Activated naive CD8-positive, alpha-beta T cell treated with anti-CD3 and anti-CD28 coated beads for 36 hours (primary cell): ENCODE results near the gene C19orf73. TPM values are rescaled to one million over a fixed set of nuclear protein-coding genes. Genes with fewer than 3 reads are reported as not detected.
"Not testable (repeated sequence)": the region's sequence is repeated elsewhere in the genome, so short reads cannot be mapped to it uniquely, and the experiment has no call there.

Experiments used
- DNase-seq: peaks from one replicate; pipeline ENCODE4 v3.0.0; 2021
- H3K27ac Mint-ChIP-seq: one replicate; pipeline ENCODE4 v1.8.0; 2022; ENCODE audit warnings: mild to moderate bottlenecking, moderate library complexity, mixed read lengths
- H3K27me3 Mint-ChIP-seq: one replicate; pipeline ENCODE4 v1.8.0; 2022; ENCODE audit warnings: mild to moderate bottlenecking, mixed read lengths
- H3K36me3 Mint-ChIP-seq: one replicate; pipeline ENCODE4 v1.8.0; 2021; ENCODE audit warnings: mild to moderate bottlenecking, mixed read lengths
- H3K4me1 Mint-ChIP-seq: one replicate; pipeline ENCODE4 v1.8.0; 2021; ENCODE audit warnings: mixed read lengths
- H3K4me3 Mint-ChIP-seq: one replicate; pipeline ENCODE4 v1.8.0; 2022; ENCODE audit warnings: mild to moderate bottlenecking, moderate library complexity, mixed read lengths
- H3K9me3 Mint-ChIP-seq: one replicate; pipeline ENCODE4 v1.8.0; 2022; ENCODE audit warnings: mixed read lengths
- total RNA-seq, 2 experiments: library from RNA; stranded (reverse); gene quantifications; one replicate each; pipeline ENCODE4 v1.2.3, GENCODE V29; 2021

The C19orf73 gene
- total RNA-seq, 2 experiments from 2014 or later: 1.0 to 1.3 TPM

- Mint-ChIP-seq H3K27me3 (peaks cover 95% of the 10 kb centered on the region), H3K9me3 (peaks cover 2% of the 10 kb centered on the region), H3K4me3 (no peak overlapping the region), H3K27ac (no peak overlapping the region), H3K36me3 (peaks cover 3% of the 10 kb centered on the region), H3K4me1 (peaks cover 14% of the 10 kb centered on the region)
- DNase-seq: peak; percentile 46
Observed at GRCh38 chr19:49151267-49152118, 32.5 kb upstream of the C19orf73 start.

- H3K4me3 Mint-ChIP-seq: peak overlapping the region; percentile 18
- H3K4me1 Mint-ChIP-seq: peaks cover 17% of the 10 kb centered on the region
- peaks cover 3% of the 10 kb centered on the region for H3K36me3 Mint-ChIP-seq
- peaks cover 2% of the 10 kb centered on the region for H3K9me3 Mint-ChIP-seq
- H3K27me3 Mint-ChIP-seq: peaks cover 94% of the 10 kb centered on the region
- DNase-seq: no peak
- H3K27ac Mint-ChIP-seq: no peak overlapping the region
Observed at GRCh38 chr19:49150944-49151243, 32.0 kb upstream of the C19orf73 start.

- Mint-ChIP-seq H3K4me1 (peaks cover 22% of the 10 kb centered on the region), H3K9me3 (peaks cover 2% of the 10 kb centered on the region), H3K4me3 (peak overlapping the region; percentile 79), H3K36me3 (peaks cover 3% of the 10 kb centered on the region), H3K27me3 (peaks cover 94% of the 10 kb centered on the region), H3K27ac (no peak overlapping the region)
- DNase-seq: no peak
Observed at GRCh38 chr19:49150106-49150943, 31.4 kb upstream of the C19orf73 start.

GRCh38 chr19:49149652-49150105 is 30.7 kb upstream of the C19orf73 start:
- Mint-ChIP-seq H3K4me3 (peak overlapping the region; percentile 79), H3K27me3 (peaks cover 91% of the 10 kb centered on the region), H3K27ac (no peak overlapping the region), H3K9me3 (peaks cover 2% of the 10 kb centered on the region), H3K36me3 (peaks cover 3% of the 10 kb centered on the region), H3K4me1 (peaks cover 24% of the 10 kb centered on the region)
- DNase-seq: no peak

GRCh38 chr19:49148784-49149651 is 30.1 kb upstream of the C19orf73 start:
- H3K4me1 Mint-ChIP-seq: peaks cover 24% of the 10 kb centered on the region
- no peak overlapping the region for H3K27ac Mint-ChIP-seq
- peaks cover 3% of the 10 kb centered on the region for H3K36me3 Mint-ChIP-seq
- peak overlapping the region; percentile 51 for H3K4me3 Mint-ChIP-seq
- peaks cover 2% of the 10 kb centered on the region for H3K9me3 Mint-ChIP-seq
- peak; percentile 84 for DNase-seq
- peaks cover 88% of the 10 kb centered on the region for H3K27me3 Mint-ChIP-seq

GRCh38 chr19:49148044-49148682 is 29.2 kb upstream of the C19orf73 start:
- no peak for DNase-seq
- H3K4me3 Mint-ChIP-seq: no peak overlapping the region
- H3K27me3 Mint-ChIP-seq: peaks cover 83% of the 10 kb centered on the region
- H3K9me3 Mint-ChIP-seq: peaks cover 2% of the 10 kb centered on the region
- H3K4me1 Mint-ChIP-seq: peaks cover 24% of the 10 kb centered on the region
- no peak overlapping the region for H3K27ac Mint-ChIP-seq
- H3K36me3 Mint-ChIP-seq: peaks cover 3% of the 10 kb centered on the region

- Mint-ChIP-seq H3K27me3 (peaks cover 76% of the 10 kb centered on the region), H3K4me1 (peaks cover 28% of the 10 kb centered on the region)
- not testable (repeated sequence) for H3K36me3 Mint-ChIP-seq, H3K9me3 Mint-ChIP-seq, H3K27ac Mint-ChIP-seq, DNase-seq, H3K4me3 Mint-ChIP-seq
Observed at GRCh38 chr19:49146408-49146770, 27.4 kb upstream of the C19orf73 start.

- Mint-ChIP-seq H3K4me1 (peaks cover 26% of the 10 kb centered on the region), H3K4me3 (peak overlapping the region; percentile 65), H3K36me3 (peaks cover 5% of the 10 kb centered on the region), H3K27me3 (peaks cover 72% of the 10 kb centered on the region), H3K27ac (peak overlapping the region; percentile 59), H3K9me3 (no peaks in the 10 kb centered on the region)
- peak; percentile 78 for DNase-seq
Observed at GRCh38 chr19:49145573-49146407, 26.8 kb upstream of the C19orf73 start.

- Mint-ChIP-seq H3K27me3 (peaks cover 46% of the 10 kb centered on the region), H3K36me3 (peaks cover 1% of the 10 kb centered on the region), H3K9me3 (no peaks in the 10 kb centered on the region), H3K4me3 (peak overlapping the region; percentile 81), H3K4me1 (peaks cover 17% of the 10 kb centered on the region), H3K27ac (no peak overlapping the region)
- DNase-seq: peak; percentile 84
Observed at GRCh38 chr19:49142866-49143335, 24.0 kb upstream of the C19orf73 start.

- Mint-ChIP-seq H3K9me3 (no peaks in the 10 kb centered on the region), H3K4me1 (peaks cover 17% of the 10 kb centered on the region), H3K27ac (no peak overlapping the region), H3K27me3 (peaks cover 30% of the 10 kb centered on the region), H3K36me3 (peaks cover 1% of the 10 kb centered on the region), H3K4me3 (no peak overlapping the region)
- no peak for DNase-seq
Observed at GRCh38 chr19:49141352-49141751, 22.4 kb upstream of the C19orf73 start.

- Mint-ChIP-seq H3K9me3 (no peaks in the 10 kb centered on the region), H3K4me3 (no peak overlapping the region), H3K36me3 (peaks cover 1% of the 10 kb centered on the region), H3K4me1 (peaks cover 15% of the 10 kb centered on the region), H3K27me3 (peaks cover 27% of the 10 kb centered on the region), H3K27ac (no peak overlapping the region)
- DNase-seq: no peak
Observed at GRCh38 chr19:49140951-49141350, 22.0 kb upstream of the C19orf73 start.

GRCh38 chr19:49136771-49137171 is 17.8 kb upstream of the C19orf73 start:
- H3K27ac Mint-ChIP-seq: no peak overlapping the region
- peaks cover 19% of the 10 kb centered on the region for H3K27me3 Mint-ChIP-seq
- no peak overlapping the region for H3K4me3 Mint-ChIP-seq
- no peaks in the 10 kb centered on the region for H3K9me3 Mint-ChIP-seq
- DNase-seq: no peak
- H3K36me3 Mint-ChIP-seq: peaks cover 5% of the 10 kb centered on the region
- H3K4me1 Mint-ChIP-seq: peaks cover 9% of the 10 kb centered on the region

- Mint-ChIP-seq H3K27ac (no peak overlapping the region), H3K4me1 (peaks cover 9% of the 10 kb centered on the region), H3K9me3 (no peaks in the 10 kb centered on the region), H3K36me3 (peaks cover 5% of the 10 kb centered on the region), H3K4me3 (no peak overlapping the region), H3K27me3 (peaks cover 19% of the 10 kb centered on the region)
- no peak for DNase-seq
Observed at GRCh38 chr19:49135686-49136085, 16.7 kb upstream of the C19orf73 start.
